Measurements from ENCODE around the gene PRR5L.

The PRR5L gene

GRCh38 chr11:36425561-36426081 lies 129.5 kb downstream of the PRR5L start:
- no peaks in the 10 kb centered on the region for H3K9me3 ChIP-seq (ENCODE audit: insufficient read depth, low read length)
- no peaks in the 10 kb centered on the region for H3K79me2 ChIP-seq (ENCODE audit: insufficient read depth, low read length)
- H2AFZ ChIP-seq (ENCODE audit: low read depth, low read length, severe bottlenecking), result no peak overlapping the region
- H3K4me2 ChIP-seq (ENCODE audit: low read depth, low read length, poor library complexity, severe bottlenecking), result no peak overlapping the region
- TF ChIP-seq EZH2phosphoT487 (conservative IDR thresholded peaks at IDR 0.05; ENCODE audit: low read length), result no peak
- TF ChIP-seq, protein P1, sequence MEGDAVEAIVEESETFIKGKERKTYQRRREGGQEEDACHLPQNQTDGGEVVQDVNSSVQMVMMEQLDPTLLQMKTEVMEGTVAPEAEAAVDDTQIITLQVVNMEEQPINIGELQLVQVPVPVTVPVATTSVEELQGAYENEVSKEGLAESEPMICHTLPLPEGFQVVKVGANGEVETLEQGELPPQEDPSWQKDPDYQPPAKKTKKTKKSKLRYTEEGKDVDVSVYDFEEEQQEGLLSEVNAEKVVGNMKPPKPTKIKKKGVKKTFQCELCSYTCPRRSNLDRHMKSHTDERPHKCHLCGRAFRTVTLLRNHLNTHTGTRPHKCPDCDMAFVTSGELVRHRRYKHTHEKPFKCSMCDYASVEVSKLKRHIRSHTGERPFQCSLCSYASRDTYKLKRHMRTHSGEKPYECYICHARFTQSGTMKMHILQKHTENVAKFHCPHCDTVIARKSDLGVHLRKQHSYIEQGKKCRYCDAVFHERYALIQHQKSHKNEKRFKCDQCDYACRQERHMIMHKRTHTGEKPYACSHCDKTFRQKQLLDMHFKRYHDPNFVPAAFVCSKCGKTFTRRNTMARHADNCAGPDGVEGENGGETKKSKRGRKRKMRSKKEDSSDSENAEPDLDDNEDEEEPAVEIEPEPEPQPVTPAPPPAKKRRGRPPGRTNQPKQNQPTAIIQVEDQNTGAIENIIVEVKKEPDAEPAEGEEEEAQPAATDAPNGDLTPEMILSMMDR (IDR thresholded peaks at IDR 0.05; ENCODE audit: insufficient read depth, low read length, poor library complexity, severe bottlenecking), result no peak
- no peak overlapping the region for H3K4me3 ChIP-seq (ENCODE audit: insufficient read depth, low read length, poor library complexity, severe bottlenecking)
- H3K9ac ChIP-seq (ENCODE audit: low read length), result no peak overlapping the region
- 0 out of 2 replicates have a peak, but pooled peaks cover 3% of the 10 kb centered on the region for H3K27me3 ChIP-seq (ENCODE audit: low read length)
- no peak overlapping the region for H3K27ac ChIP-seq (ENCODE audit: low read depth, low read length)
- H3K36me3 ChIP-seq (ENCODE audit: low read length), result no peaks in the 10 kb centered on the region
- H3K9me2 ChIP-seq (replicated peaks; ENCODE audit: insufficient read depth, low read length), result no peaks in the 10 kb centered on the region
- no peaks in the 10 kb centered on the region for H4K20me1 ChIP-seq (ENCODE audit: low read depth, low read length)
- H3F3A ChIP-seq (ENCODE audit: insufficient read depth), result no peaks in the 10 kb centered on the region

DNA sequence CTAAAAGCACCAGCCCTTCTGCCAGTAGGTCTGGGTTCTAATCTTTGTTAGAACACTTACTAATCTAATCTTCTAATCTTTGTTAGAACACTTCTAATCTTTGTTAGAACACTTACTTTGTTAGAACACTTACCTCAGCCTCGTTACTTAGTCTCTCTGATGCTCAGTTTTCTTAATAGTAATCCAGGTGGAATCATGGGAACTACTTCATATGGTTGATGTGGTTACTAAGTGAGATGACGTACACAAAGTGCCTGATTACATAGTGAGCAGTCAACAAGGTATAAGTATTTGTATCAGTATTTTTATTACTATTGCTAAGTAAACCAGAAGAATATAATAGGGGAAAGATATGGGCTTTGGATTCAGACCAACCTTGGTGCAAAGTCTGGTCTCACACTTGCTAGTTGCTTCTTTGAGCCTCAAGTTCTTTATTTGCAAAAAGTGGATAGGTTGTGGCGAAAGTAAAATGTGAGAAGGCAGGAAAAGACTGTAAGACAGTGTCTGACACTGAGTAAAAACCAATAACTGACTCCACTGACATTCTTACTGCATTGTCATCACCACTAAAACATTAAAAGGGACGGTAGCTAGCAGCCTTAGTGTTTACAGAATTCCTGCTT lies 130.2 kb downstream of the PRR5L start:
- H4K20me1 ChIP-seq (ENCODE audit: low read depth, low read length), result no peaks in the 10 kb centered on the region
- no peaks in the 10 kb centered on the region for H3F3A ChIP-seq (ENCODE audit: insufficient read depth)
- no peaks in the 10 kb centered on the region for H3K9me2 ChIP-seq (replicated peaks; ENCODE audit: insufficient read depth, low read length)
- H3K27me3 ChIP-seq (ENCODE audit: low read length), result no peaks in the 10 kb centered on the region
- TF ChIP-seq EZH2phosphoT487 (conservative IDR thresholded peaks at IDR 0.05; ENCODE audit: low read length), result no peak
- TF ChIP-seq, protein P1 (IDR thresholded peaks at IDR 0.05; ENCODE audit: insufficient read depth, low read length, poor library complexity, severe bottlenecking), result no peak
- H3K4me2 ChIP-seq (ENCODE audit: low read depth, low read length, poor library complexity, severe bottlenecking), result no peak overlapping the region
- no peaks in the 10 kb centered on the region for H3K79me2 ChIP-seq (ENCODE audit: insufficient read depth, low read length)
- no peak overlapping the region for H3K9ac ChIP-seq (ENCODE audit: low read length)
- H2AFZ ChIP-seq (ENCODE audit: low read depth, low read length, severe bottlenecking), result no peak overlapping the region
- H3K36me3 ChIP-seq (ENCODE audit: low read length), result no peaks in the 10 kb centered on the region
- no peak overlapping the region for H3K27ac ChIP-seq (ENCODE audit: low read depth, low read length)
- no peak overlapping the region for H3K4me3 ChIP-seq (ENCODE audit: insufficient read depth, low read length, poor library complexity, severe bottlenecking)
- no peaks in the 10 kb centered on the region for H3K9me3 ChIP-seq (ENCODE audit: insufficient read depth, low read length)

DNA sequence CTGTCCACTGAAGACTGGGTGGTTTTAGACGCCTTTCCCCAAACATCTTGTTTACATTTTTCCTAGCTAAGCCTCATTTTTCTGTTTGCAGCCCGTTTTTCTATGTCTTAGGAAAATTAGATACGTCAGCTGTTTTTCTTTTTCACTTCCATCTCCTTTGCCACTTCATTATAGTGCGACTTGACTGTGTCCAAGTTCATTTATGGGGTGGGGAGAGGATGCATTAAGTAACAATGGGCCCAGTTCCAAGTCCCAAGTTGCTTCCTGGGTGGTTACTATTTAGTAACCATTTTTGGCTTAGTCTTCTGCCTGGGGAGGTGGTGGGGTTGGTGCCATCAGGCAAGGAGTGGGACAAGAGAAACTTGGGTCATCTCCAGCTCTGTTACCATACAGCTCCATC lies 131.0 kb downstream of the PRR5L start:
- no peak overlapping the region for H3K9ac ChIP-seq (ENCODE audit: low read length)
- no peaks in the 10 kb centered on the region for H3K9me3 ChIP-seq (ENCODE audit: insufficient read depth, low read length)
- no peak overlapping the region for H3K4me3 ChIP-seq (ENCODE audit: insufficient read depth, low read length, poor library complexity, severe bottlenecking)
- H4K20me1 ChIP-seq (ENCODE audit: low read depth, low read length), result no peaks in the 10 kb centered on the region
- H3K4me2 ChIP-seq (ENCODE audit: low read depth, low read length, poor library complexity, severe bottlenecking), result no peak overlapping the region
- TF ChIP-seq, protein P1 (IDR thresholded peaks at IDR 0.05; ENCODE audit: insufficient read depth, low read length, poor library complexity, severe bottlenecking), result no peak
- TF ChIP-seq EZH2phosphoT487 (conservative IDR thresholded peaks at IDR 0.05; ENCODE audit: low read length), result no peak
- no peaks in the 10 kb centered on the region for H3F3A ChIP-seq (ENCODE audit: insufficient read depth)
- no peak overlapping the region for H3K27ac ChIP-seq (ENCODE audit: low read depth, low read length)
- no peaks in the 10 kb centered on the region for H3K79me2 ChIP-seq (ENCODE audit: insufficient read depth, low read length)
- H3K36me3 ChIP-seq (ENCODE audit: low read length), result no peaks in the 10 kb centered on the region
- no peak overlapping the region for H2AFZ ChIP-seq (ENCODE audit: low read depth, low read length, severe bottlenecking)
- H3K27me3 ChIP-seq (ENCODE audit: low read length), result no peaks in the 10 kb centered on the region
- H3K9me2 ChIP-seq (replicated peaks; ENCODE audit: insufficient read depth, low read length), result no peaks in the 10 kb centered on the region

Measured in SU-DHL-6 (cell line).